Type B pancreatic cell (in vitro differentiated cells): ENCODE results near the gene GDPGP1. TPM values are rescaled to one million over a fixed set of nuclear protein-coding genes. Genes with fewer than 3 reads are reported as not detected.

Experiments used
- DNase-seq: peaks from one replicate; pipeline ENCODE4 v3.0.0; 2021; ENCODE audit warnings: mixed read lengths; ENCODE audit not compliant: unreplicated experiment; ENCODE audit errors: extremely low spot score
- H3K27ac Mint-ChIP-seq: 2 replicates; pipeline ENCODE4 v1.8.0; 2021; ENCODE audit warnings: mild to moderate bottlenecking, mixed read lengths
- H3K27me3 Mint-ChIP-seq: 2 replicates; pipeline ENCODE4 v1.8.0; 2021; ENCODE audit warnings: mixed read lengths
- H3K36me3 Mint-ChIP-seq: 2 replicates; pipeline ENCODE4 v1.8.0; 2021; ENCODE audit warnings: mixed read lengths
- H3K4me1 Mint-ChIP-seq: one replicate; pipeline ENCODE4 v1.8.0; 2021; ENCODE audit warnings: mixed read lengths; ENCODE audit not compliant: unreplicated experiment
- H3K4me3 Mint-ChIP-seq: 2 replicates; pipeline ENCODE4 v1.8.0; 2021; ENCODE audit warnings: mild to moderate bottlenecking, mixed read lengths
- H3K9me3 Mint-ChIP-seq: 2 replicates; pipeline ENCODE4 v1.8.0; 2021; ENCODE audit warnings: mixed read lengths
- CTCF ChIP-seq: fragments of 200-600 bp; sonication (generic); conservative IDR thresholded peaks from 2 replicates; pipeline ENCODE4 v1.5.0; 2021; ENCODE audit warnings: antibody characterized with exemption, mild to moderate bottlenecking
- total RNA-seq: library from RNA; stranded (reverse); gene quantifications from 2 replicates; pipeline ENCODE4 v1.2.1, GENCODE V29; 2021; ENCODE audit warnings: low replicate concordance

The GDPGP1 gene
- total RNA-seq, 1 donor from 2014 or later, result 6.1 TPM

- H3K9me3 Mint-ChIP-seq, result no peaks in the 10 kb centered on the region
- no peak for TF ChIP-seq CTCF
Measured at GRCh38 chr15:90264671-90265070, 30.7 kb downstream of the GDPGP1 start.

GRCh38 chr15:90265271-90266060 is 31.5 kb downstream of the GDPGP1 start, which contains the start of gene NGRN:
NGRN (plus strand) TSS chr15:90265672; CDS start chr15:90265713, 41 bp downstream.
- H3K36me3 Mint-ChIP-seq, result peaks cover 17% of the 10 kb centered on the region
- DNase-seq, result peak; percentile 89
- no peak for TF ChIP-seq CTCF
- peaks cover 26% of the 10 kb centered on the region for H3K4me1 Mint-ChIP-seq
- no peaks in the 10 kb centered on the region for H3K27me3 Mint-ChIP-seq
- H3K27ac Mint-ChIP-seq, result peak within 1 kb of the TSS; percentile 97
- H3K4me3 Mint-ChIP-seq, result peak within 1 kb of the TSS; percentile 98
- no peaks in the 10 kb centered on the region for H3K9me3 Mint-ChIP-seq

More at GRCh38 chr15:90264671-90265070, 30.7 kb downstream of the GDPGP1 start:
- Mint-ChIP-seq H3K27me3 (no peaks in the 10 kb centered on the region), H3K4me3 (peak overlapping the region; percentile 98), H3K4me1 (peaks cover 20% of the 10 kb centered on the region), H3K36me3 (peaks cover 10% of the 10 kb centered on the region), H3K27ac (peak overlapping the region; percentile 97)
- DNase-seq, result no peak

GRCh38 chr15:90266061-90266431 is 32.0 kb downstream of the GDPGP1 start:
- H3K4me1 Mint-ChIP-seq, result peaks cover 28% of the 10 kb centered on the region
- no peak for DNase-seq
- TF ChIP-seq CTCF, result no peak
- peak overlapping the region; percentile 97 for H3K27ac Mint-ChIP-seq
- no peaks in the 10 kb centered on the region for H3K9me3 Mint-ChIP-seq
- H3K36me3 Mint-ChIP-seq, result peaks cover 20% of the 10 kb centered on the region
- H3K27me3 Mint-ChIP-seq, result no peaks in the 10 kb centered on the region
- peak overlapping the region; percentile 98 for H3K4me3 Mint-ChIP-seq

GRCh38 chr15:90266485-90266884 is 32.5 kb downstream of the GDPGP1 start:
- H3K4me1 Mint-ChIP-seq, result peaks cover 31% of the 10 kb centered on the region
- peak overlapping the region; percentile 97 for H3K27ac Mint-ChIP-seq
- no peak for DNase-seq
- TF ChIP-seq CTCF, result no peak
- H3K4me3 Mint-ChIP-seq, result peak overlapping the region; percentile 98
- no peaks in the 10 kb centered on the region for H3K27me3 Mint-ChIP-seq
- no peaks in the 10 kb centered on the region for H3K9me3 Mint-ChIP-seq
- H3K36me3 Mint-ChIP-seq, result peaks cover 24% of the 10 kb centered on the region

- H3K4me3 Mint-ChIP-seq, result peak overlapping the region; percentile 81
- peaks cover 36% of the 10 kb centered on the region for H3K36me3 Mint-ChIP-seq
- no peak for DNase-seq
- TF ChIP-seq CTCF, result no peak
- H3K27ac Mint-ChIP-seq, result peak overlapping the region; percentile 39
- no peaks in the 10 kb centered on the region for H3K27me3 Mint-ChIP-seq
- H3K4me1 Mint-ChIP-seq, result peaks cover 31% of the 10 kb centered on the region
- H3K9me3 Mint-ChIP-seq, result no peaks in the 10 kb centered on the region
Measured at GRCh38 chr15:90268415-90268814, 34.4 kb downstream of the GDPGP1 start.
